ENCODE data around the gene SIM2. TPM values are rescaled to one million over a fixed set of nuclear protein-coding genes. Genes with fewer than 3 reads are reported as not detected.

SIM2 gene
- polyA plus RNA-seq, 3 donors: 24.0 to 26.1 (median 25.9) TPM

- DNase-seq: no peak
These were observed 805 bp downstream of the SIM2 start for GRCh38 chr21:36699546-36700294.

DNA sequence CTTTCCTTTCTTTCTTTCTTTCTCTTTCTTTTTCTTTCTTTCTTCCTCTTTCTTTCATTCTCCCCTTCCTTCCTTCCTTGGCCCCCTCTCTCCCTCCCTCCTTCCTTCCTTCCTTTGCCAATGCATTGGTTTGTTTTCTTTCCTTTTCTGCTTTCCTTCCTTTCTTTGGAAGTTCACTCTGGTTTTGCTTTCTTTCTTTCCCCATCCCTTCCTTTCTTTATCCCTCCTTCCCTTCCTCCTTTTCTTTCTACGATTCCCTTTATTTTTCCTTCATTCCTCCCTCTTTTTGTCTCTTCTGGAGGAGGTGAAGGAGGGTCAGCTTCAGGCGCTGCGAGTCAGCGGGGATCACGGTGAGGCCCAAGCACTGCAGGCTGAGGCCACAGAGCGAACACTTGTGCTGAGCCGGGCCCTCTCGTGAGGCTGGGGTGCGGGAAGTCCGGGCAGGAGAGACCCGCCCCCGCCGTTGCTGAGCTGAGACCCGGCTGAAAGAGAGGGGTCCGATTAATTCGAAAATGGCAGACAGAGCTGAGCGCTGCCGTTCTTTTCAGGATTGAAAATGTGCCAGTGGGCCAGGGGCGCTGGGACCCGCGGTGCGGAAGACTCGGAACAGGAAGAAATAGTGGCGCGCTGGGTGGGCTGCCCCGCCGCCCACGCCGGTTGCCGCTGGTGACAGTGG lies 1.5 kb downstream of the SIM2 start:
- no peak for DNase-seq

DNA sequence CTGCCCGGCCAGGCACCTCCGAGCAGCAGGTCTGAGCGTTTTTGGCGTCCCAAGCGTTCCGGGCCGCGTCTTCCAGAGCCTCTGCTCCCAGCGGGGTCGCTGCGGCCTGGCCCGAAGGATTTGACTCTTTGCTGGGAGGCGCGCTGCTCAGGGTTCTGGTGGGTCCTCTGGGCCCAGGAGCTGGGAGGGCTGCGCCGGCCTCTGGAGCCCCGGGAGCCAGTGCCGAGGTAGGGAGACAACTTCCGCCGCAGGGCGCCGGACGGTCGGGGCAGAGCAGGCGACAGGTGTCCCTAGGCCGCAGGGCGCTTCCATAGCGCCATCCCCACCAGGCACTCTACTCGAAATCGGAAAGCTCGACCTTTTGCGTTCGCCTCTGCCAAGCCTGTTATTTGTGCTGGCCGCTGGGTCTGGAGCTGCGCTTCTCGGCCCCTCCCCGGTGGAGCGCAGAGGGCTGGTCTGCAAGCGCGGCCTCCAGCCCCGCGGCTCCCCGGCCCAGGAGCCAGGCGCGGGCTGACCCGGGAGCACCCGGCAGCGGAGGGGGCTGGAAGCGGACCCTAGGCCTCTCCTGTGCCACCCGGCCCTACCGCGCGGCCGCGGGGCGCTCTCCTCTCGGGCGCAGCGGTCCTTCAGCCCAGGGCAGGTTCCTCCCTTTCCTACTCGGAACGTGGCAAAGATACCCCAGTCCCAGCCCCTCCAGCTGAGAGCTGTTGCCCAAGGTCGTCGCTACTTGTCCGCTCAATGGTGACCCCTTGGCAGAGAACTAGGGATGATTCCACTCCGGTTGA lies 2.2 kb downstream of the SIM2 start:
- DNase-seq: no peak

DNA sequence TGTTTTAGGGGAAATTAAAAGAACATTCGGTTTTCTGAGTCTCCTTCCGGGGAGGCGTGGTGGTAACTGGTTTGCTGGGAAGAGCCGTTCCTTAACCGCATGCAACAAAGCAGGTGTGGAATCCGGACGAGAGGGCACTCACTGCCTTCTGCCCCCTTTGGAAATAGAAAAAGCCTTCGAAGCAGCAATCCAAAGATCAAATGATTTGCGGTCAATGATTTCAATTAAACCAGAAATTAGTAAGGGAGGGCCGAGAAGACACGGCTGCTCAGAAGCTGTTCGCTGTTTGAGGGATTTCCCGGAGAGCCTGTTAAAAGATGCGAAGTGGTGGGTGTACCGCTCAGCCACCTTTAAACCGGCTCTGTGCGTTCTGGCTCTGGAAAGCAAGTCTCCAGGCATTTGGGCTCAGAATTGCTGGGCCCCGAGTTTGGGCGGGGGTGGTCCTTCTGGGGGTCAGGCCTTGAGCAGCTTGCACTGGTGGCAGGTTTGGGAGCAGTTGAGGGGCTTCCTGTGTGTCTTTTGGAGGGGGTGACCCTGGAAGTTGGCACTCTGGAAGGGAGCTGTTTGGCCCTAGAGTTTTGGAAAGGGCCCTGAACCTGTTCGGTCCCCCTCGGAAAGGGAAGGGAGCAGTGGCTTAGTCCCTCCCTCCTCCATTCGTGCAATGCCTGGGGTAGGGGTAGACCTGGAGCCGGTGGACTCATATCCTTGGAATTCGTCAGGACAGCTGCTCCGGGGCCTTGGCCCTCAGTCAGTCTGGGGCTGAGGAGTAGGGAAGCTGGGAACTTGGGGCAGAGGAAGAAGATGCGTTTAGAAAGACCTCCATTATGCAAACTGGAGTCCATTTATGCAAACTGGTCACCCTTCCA lies 3.1 kb downstream of the SIM2 start:
- no peak for DNase-seq

DNA sequence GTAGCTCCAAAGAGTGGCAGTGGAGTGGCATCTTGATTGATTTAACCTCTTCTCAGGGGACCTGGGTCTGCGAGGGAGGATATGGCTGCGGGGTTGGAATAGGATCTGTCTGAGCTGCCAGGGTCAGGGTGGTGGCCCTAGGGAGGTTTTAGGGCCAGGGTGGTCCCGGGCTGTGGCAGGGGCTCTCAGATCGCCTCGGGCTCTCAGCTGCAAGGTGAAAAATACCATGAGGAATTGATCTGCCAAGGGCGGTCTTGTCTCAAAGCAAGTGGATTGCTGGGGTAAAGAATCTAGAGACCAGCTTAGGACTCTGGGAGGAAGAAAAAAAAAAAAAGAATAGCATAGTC lies 3.7 kb downstream of the SIM2 start:
- DNase-seq: no peak

DNA sequence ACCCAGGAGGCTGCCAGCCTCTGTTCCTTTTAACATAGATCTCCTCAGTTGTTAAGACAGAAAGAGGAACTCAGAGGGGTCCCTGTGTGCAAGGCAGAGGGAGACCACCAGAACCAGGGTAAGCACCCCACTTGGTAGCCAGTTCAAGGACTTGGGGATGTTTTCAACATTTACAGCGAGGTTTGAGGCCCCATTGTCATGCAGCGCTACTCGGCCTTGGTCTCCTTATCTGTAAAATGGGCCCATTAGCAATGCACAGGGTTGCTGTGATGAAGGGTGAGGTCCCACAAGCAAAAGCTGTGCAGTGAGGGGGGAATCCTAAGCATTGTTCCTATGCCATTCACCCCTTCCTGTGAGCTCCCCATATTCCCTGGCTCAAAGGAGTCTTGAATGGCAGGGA lies 4.2 kb downstream of the SIM2 start:
- no peak for DNase-seq

DNA sequence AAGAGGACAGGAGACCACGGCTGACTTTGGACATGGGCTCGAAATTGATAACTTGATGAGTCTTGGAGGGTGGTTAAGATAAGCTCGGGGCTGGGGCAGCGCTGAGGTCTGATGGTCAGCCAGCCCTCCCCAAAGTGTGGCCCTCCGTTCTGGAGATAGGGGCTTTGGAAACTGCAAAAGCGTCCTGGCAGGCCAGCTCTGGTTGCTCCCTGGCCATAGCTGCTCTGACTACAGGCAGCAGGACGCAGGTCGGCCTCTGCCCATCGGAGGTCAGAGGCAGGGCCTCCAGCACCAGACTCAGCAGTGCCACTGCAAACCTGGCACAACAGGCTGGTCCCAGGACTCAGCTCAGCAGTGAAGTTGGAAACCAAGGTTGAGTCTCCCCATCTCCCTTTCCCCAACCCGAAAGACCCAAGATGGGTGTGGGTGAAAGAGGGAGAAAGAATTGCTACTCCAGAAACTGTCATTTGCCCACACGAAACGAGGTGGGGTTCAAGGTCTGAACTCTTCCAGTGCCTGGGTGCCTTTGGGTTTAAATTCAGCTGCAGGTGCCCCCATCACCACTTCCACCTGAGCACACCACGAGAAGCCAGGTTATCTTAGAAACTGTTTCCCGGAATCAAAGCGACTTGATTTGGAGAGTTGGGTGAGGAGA lies 4.8 kb downstream of the SIM2 start:
- DNase-seq: no peak

- no peak for DNase-seq
These were observed 5.5 kb downstream of the SIM2 start for GRCh38 chr21:36704281-36704957.

DNA sequence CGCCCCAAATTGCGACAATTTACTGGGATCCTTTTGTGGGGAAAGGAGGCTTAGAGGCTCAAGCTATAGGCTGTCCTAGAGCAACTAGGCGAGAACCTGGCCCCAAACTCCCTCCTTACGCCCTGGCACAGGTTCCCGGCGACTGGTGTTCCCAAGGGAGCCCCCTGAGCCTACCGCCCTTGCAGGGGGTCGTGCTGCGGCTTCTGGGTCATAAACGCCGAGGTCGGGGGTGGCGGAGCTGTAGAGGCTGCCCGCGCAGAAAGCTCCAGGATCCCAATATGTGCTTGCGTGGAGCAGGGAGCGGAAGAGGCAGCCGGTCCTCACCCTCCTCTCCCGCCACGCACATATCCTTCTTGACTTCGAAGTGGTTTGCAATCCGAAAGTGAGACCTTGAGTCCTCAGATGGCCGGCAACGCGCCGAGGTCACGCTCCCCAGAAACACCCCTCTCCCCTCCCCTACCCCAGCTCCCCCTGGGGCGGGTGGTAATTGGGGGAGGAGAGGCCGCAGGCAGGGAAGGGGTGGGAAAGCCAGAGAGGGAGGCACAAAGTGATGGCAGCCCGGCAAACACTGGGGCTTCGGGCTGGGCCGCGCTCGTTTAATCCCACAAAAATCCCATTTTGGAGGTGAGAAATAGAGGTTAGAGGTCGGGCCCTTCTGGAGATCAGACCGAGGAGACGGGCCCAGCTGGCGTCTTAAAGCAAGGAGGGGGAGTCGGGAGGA lies 6.2 kb downstream of the SIM2 start:
- DNase-seq: no peak

GRCh38 chr21:36705679-36706481 lies 7.0 kb downstream of the SIM2 start:
- no peak for DNase-seq

DNA sequence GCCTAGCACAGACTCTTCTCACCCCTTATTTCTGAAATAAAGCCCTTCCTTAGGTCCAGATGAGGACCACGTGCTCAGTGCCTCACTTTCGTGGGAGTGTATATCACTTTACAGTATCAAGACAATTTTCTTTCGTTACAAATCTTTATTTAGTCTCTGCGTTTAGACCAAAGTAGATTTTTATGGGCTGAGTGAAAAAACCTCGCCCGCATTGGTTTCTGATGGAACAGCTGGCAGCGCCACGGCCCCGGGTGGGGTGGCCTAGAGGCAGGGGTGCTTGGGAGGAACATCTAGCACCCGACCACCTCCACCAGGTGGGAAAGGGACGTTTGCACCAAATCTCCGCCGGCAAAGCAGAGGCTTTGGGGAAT lies 7.6 kb downstream of the SIM2 start:
- DNase-seq: no peak

DNA sequence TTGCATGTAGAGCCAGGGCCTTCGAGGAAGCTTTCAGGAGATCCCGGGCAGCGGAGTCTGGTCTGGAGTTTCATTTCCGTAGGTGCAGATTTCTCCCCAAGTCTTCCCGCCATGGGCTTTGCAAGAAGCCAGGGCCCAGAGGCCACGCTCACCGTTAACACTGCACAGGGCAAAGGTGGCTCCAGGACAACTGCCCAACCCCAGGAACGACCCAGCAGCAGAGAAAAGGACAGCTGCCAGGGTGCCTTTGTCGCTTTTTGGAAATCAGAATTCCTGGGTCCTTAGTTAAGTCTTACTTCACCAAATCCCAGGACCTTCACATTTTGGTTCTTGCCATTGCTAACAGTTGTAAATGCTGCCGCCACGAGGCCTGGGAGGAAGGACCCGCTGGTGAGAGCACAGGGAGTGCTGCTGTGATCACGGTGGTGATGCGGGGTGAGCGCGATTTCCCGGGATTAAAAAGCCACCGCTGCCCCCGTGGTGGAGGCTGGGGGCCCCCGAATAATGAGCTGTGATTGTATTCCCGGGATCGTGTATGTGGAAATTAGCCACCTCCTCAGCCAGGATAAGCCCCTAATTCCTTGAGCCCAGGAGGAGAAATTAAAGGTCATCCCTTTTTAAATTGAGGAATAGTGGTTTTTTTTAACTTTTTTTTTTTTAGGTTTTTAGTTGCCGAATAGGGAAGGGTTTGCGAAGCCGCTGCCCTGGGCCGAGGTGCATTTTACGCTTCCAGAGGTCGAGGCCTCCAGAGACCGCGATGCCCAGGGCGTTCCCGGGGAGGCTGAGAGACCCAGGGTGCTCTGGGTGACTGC lies 8.2 kb downstream of the SIM2 start:
- DNase-seq: no peak

GRCh38 chr21:36707763-36708285 lies 8.9 kb downstream of the SIM2 start:
- DNase-seq: no peak

DNA sequence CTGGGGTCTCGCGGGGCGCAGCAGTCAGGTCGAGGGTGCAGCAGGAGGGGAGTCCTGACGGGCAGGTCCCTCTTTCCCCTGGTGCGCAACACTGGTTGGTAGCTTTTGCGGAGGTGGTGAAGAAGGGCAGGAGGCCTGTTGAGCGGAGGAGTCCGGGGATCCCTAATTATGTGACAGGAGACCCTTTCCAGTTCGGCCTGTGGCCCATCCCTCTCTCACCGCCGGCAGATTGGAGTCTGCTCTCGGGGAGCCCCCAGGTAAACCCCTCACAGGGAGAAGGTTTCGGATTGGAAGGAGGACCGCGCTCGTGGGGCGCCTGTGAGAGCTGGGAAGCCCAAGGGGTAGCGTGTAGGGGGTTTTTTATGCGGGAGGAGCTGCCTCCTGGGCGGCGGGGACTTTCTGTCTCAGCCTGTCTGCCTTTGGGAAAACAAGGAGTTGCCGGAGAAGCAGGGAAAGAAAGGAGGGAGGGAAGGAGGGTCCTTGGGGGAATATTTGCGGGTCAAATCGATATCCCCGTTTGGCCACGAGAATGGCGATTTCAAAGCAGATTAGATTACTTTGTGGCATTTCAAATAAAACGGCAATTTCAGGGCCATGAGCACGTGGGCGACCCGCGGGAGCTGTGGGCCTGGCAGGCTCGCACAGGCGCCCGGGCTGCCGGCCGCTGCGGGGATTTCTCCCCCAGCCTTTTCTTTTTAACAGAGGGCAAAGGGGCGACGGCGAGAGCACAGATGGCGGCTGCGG lies 9.5 kb downstream of the SIM2 start:
- DNase-seq: no peak

DNA sequence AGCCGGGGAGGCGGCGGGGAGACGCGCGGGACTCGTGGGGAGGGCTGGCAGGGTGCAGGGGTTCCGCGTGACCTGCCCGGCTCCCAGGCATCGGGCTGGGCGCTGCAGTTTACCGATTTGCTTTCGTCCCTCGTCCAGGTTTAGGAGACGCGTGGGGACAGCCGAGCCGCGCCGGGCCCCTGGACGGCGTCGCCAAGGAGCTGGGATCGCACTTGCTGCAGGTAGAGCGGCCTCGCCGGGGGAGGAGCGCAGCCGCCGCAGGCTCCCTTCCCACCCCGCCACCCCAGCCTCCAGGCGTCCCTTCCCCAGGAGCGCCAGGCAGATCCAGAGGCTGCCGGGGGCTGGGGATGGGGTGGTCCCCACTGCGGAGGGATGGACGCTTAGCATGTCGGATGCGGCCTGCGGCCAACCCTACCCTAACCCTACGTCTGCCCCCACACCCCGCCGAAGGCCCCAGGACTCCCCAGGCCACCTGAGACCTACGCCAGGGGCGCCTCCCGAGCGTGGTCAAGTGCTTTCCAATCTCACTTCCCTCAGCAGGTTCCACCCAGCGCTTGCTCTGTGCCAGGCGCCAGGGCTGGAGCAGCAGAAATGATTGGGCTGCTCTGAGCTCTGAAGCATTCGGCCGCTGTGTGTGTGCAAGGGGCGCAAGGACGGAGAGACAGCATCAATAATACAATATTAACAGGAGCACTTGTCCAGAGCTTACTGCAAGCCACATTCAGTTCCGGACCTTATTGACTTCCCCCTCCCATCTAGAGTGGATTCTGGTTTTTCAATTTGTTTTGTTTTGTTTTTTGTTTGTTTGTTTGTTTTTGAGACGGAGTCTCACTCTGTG lies 10.3 kb downstream of the SIM2 start:
- no peak for DNase-seq
